OCI-LY7 (cell line): Measurements from ENCODE around the gene ABCA13. TPM values are rescaled to one million over a fixed set of nuclear protein-coding genes. Genes with fewer than 3 reads are reported as not detected.

Experiments used
- BruUV-seq: library from RNA; stranded (reverse); fragments of 400-500 nt; replicated peaks from 2 replicates; lab custom pipeline; 2021; lab: Mats Ljungman, UMichigan
- CTCF ChIA-PET: fragments of 300-600 bp; sonication (Branson Sonifier 250); formaldehyde crosslinking; loops from one replicate; lab custom pipeline; 2022; ENCODE audit warnings: antibody characterized with exemption; ENCODE audit not compliant: unreplicated experiment; lab: Charles Lee
- POLR2A ChIA-PET: fragments of 300-600 bp; sonication (Branson Sonifier 250); formaldehyde crosslinking; loops from one replicate; lab custom pipeline; 2022; ENCODE audit warnings: antibody characterized with exemption; lab: Charles Lee
- DNase-seq: peaks from one replicate; pipeline ENCODE4 v3.0.0-alpha.2; 2015; ENCODE audit warnings: low spot score
- H2AFZ ChIP-seq: fragments of 200-600 bp; sonication (generic), shearing (Covaris generic); 2 replicates; pipeline ENCODE4 v1.6.1; 2014; ENCODE audit warnings: mild to moderate bottlenecking, antibody characterized with exemption, low read length, moderate library complexity
- H3K27ac ChIP-seq: fragments of 200-600 bp; sonication (generic); 2 replicates; pipeline ENCODE4 v1.5.1; 2014; ENCODE audit warnings: mixed run types, low read depth, mild to moderate bottlenecking, moderate library complexity, low read length, inconsistent platforms; ENCODE audit not compliant: poor library complexity, severe bottlenecking
- H3K36me3 ChIP-seq: fragments of 200-600 bp; sonication (generic); 2 replicates; pipeline ENCODE4 v1.6.1; 2014; ENCODE audit warnings: mild to moderate bottlenecking, antibody characterized with exemption, low read length, moderate library complexity, mixed read lengths; ENCODE audit not compliant: insufficient read depth
- H3K4me1 ChIP-seq: fragments of 200-600 bp; sonication (generic); 2 replicates; pipeline ENCODE4 v1.5.1; 2014; ENCODE audit warnings: mild to moderate bottlenecking, low read length; ENCODE audit not compliant: insufficient read depth, poor library complexity, severe bottlenecking
- H3K4me2 ChIP-seq: fragments of 200-600 bp; sonication (generic); 2 replicates; pipeline ENCODE4 v1.6.1; 2014; ENCODE audit warnings: mild to moderate bottlenecking, low read length
- H3K4me3 ChIP-seq: fragments of 200-600 bp; sonication (generic); 2 replicates; pipeline ENCODE4 v1.5.1; 2014; ENCODE audit warnings: mild to moderate bottlenecking, low read depth, low read length; ENCODE audit not compliant: poor library complexity, severe bottlenecking
- H3K79me2 ChIP-seq: fragments of 200-600 bp; sonication (generic); 2 replicates; pipeline ENCODE4 v1.6.1; 2016; ENCODE audit warnings: low read depth, mild to moderate bottlenecking, low read length, moderate library complexity, mixed read lengths; ENCODE audit not compliant: insufficient read depth
- H3K9me2 ChIP-seq: fragments of 200-600 bp; sonication (generic); 2 replicates; pipeline ENCODE4 v1.6.1; 2016; ENCODE audit warnings: mild to moderate bottlenecking, low read length, mixed read lengths; ENCODE audit not compliant: insufficient read depth
- H3K9me3 ChIP-seq: fragments of 200-600 bp; sonication (generic); 2 replicates; pipeline ENCODE4 v1.6.1; 2014; ENCODE audit warnings: mild to moderate bottlenecking, mixed run types, low read length, mixed read lengths
- H4K20me1 ChIP-seq: fragments of 200-600 bp; sonication (generic); 2 replicates; pipeline ENCODE4 v1.6.1; 2014; ENCODE audit warnings: mild to moderate bottlenecking, antibody characterized with exemption, low read length, moderate library complexity, mixed read lengths; ENCODE audit not compliant: insufficient read depth
- EZH2phosphoT487 ChIP-seq: fragments of 200-600 bp; sonication (generic); IDR thresholded peaks from 2 replicates; pipeline ENCODE4 v1.6.1; 2018; ENCODE audit warnings: low read depth, borderline replicate concordance, mild to moderate bottlenecking, mixed run types, antibody characterized with exemption, low read length, moderate library complexity, mixed read lengths
- intact Hi-C: fragments of 100-400 bp; cut with micrococcal nuclease; formaldehyde crosslinking; loops from one replicate; pipeline ENCODE4 v1.10.0; 2022; ENCODE audit not compliant: unreplicated experiment
- total RNA-seq, 2 experiments: library from RNA; depleted of rRNA in 1 of 2; stranded (reverse); fragments of >200 nt in 1 of 2; shearing (Covaris generic) in 1 of 2; gene quantifications; 2 replicates each; pipeline ENCODE4 v1.2.3, GENCODE V29; 2014 to 2022
- TF ChIP-seq, protein P1 (sequence below): fragments of 200-600 bp; sonication (generic); conservative IDR thresholded peaks from 2 replicates; pipeline ENCODE4 v1.5.1; 2014; ENCODE audit warnings: mild to moderate bottlenecking, antibody characterized with exemption, low read length, moderate library complexity, mixed read lengths

Gene ABCA13
- total RNA-seq, 2 experiments from 2014 or later = not detected

DNA sequence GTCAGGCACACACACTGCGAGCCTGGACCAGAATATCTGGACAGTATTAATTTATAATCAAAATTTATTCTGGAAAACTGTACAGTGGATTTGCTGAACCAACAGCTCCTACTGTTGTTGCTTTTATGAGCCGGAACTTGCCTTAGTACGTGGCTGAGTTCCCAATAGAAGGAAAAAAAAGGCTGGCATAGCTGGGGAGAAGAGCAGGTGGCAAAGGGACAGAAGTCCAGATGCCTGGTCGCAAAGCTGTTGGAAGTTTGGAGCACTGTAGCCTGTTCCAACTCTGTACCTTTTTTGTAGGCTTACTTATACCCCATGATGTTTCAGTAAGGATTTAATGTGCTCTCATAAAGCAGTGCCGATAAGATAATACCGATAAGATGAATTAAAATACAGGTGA, 333.8 kb downstream of the ABCA13 start:
- no peak for DNase-seq
- ChIA-PET CTCF (no interaction called here), POLR2A (interaction anchor here (0.7 kb wide), 1 partner anchor 1784 kb away, joined by 4 read pairs; no protein-coding TSS in a partner anchor)
- Histone ChIP-seq H2AFZ (no peak overlapping the region), H3K36me3 (no peaks in the 10 kb centered on the region), H3K4me2 (no peak overlapping the region), H3K4me1 (no peaks in the 10 kb centered on the region), H3K9me2 (no peaks in the 10 kb centered on the region), H3K27ac (no peak overlapping the region), H4K20me1 (no peaks in the 10 kb centered on the region), H3K9me3 (no peaks in the 10 kb centered on the region), H3K4me3 (no peak overlapping the region), H3K79me2 (no peaks in the 10 kb centered on the region)
- intact Hi-C loops = no loop called here
- BruUV-seq = no TSS peak
- TF ChIP-seq, protein P1, sequence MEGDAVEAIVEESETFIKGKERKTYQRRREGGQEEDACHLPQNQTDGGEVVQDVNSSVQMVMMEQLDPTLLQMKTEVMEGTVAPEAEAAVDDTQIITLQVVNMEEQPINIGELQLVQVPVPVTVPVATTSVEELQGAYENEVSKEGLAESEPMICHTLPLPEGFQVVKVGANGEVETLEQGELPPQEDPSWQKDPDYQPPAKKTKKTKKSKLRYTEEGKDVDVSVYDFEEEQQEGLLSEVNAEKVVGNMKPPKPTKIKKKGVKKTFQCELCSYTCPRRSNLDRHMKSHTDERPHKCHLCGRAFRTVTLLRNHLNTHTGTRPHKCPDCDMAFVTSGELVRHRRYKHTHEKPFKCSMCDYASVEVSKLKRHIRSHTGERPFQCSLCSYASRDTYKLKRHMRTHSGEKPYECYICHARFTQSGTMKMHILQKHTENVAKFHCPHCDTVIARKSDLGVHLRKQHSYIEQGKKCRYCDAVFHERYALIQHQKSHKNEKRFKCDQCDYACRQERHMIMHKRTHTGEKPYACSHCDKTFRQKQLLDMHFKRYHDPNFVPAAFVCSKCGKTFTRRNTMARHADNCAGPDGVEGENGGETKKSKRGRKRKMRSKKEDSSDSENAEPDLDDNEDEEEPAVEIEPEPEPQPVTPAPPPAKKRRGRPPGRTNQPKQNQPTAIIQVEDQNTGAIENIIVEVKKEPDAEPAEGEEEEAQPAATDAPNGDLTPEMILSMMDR = no peak
- no peak for TF ChIP-seq EZH2phosphoT487

DNA sequence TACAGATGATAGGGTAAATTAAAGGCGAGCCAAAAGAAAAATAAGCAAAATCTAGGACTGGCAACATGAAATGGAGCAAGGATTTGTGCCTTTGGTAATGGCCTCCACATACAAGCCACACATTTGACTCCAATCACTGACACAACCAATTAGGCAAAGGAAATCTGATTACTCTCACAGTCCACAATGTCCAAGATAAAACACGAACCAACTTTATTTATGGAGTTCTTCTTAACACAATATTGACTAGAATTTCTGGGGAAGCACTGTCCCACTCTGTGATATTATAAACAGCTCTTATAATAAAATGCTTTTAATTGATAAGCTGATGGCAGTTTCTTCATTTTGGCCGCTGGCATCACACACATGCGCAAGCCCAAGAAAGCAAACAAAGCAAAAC, 334.2 kb downstream of the ABCA13 start:
- ChIA-PET CTCF (no interaction called here), POLR2A (interaction anchor here (0.7 kb wide), 1 partner anchor 1784 kb away, joined by 4 read pairs; no protein-coding TSS in a partner anchor)
- Histone ChIP-seq H3K9me2 (no peaks in the 10 kb centered on the region), H3K79me2 (no peaks in the 10 kb centered on the region), H3K4me1 (no peaks in the 10 kb centered on the region), H3K4me3 (no peak overlapping the region), H3K4me2 (no peak overlapping the region), H3K27ac (no peak overlapping the region), H4K20me1 (no peaks in the 10 kb centered on the region), H3K9me3 (no peaks in the 10 kb centered on the region), H2AFZ (no peak overlapping the region), H3K36me3 (no peaks in the 10 kb centered on the region)
- intact Hi-C loops = no loop called here
- DNase-seq = no peak
- no TSS peak for BruUV-seq
- TF ChIP-seq EZH2phosphoT487 = no peak
- TF ChIP-seq, protein P1 = no peak

DNA sequence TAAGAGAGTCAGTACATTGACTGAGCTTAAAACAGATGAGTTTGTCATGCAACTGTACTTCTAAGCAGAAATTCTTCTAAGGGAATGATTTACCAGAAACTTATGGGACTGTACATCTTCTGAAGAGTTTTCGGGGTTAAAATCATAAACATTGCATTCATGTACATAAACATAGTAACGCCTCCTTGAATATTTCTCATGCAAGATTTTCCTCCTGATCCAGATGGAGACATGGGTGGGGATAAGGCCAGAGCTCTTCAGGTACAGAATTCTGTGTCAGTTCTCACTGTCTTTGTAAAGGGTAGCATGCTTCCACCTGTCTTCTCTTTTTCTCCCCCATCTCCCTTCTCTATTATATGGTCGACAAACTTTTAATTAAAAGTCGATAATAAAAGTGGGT, 335.3 kb downstream of the ABCA13 start:
- H3K9me3 ChIP-seq = no peaks in the 10 kb centered on the region
- ChIA-PET POLR2A (interaction anchor here (1.8 kb wide), 1 partner anchor 11 kb away, joined by 5 read pairs; no protein-coding TSS in a partner anchor), CTCF (no interaction called here)
- H3K79me2 ChIP-seq = no peaks in the 10 kb centered on the region
- H3K4me2 ChIP-seq = no peak overlapping the region
- no peaks in the 10 kb centered on the region for H3K36me3 ChIP-seq
- intact Hi-C loops = no loop called here
- no peak overlapping the region for H3K4me3 ChIP-seq
- H3K4me1 ChIP-seq = no peaks in the 10 kb centered on the region
- H3K9me2 ChIP-seq = no peaks in the 10 kb centered on the region
- no peak overlapping the region for H3K27ac ChIP-seq
- DNase-seq = no peak
- no peak for TF ChIP-seq EZH2phosphoT487
- TF ChIP-seq, protein P1 = no peak
- no TSS peak for BruUV-seq
- H4K20me1 ChIP-seq = no peaks in the 10 kb centered on the region
- no peak overlapping the region for H2AFZ ChIP-seq
